Mononuclear cell (primary cell): Measurements from ENCODE around the gene METTL22. TPM values are rescaled to one million over a fixed set of nuclear protein-coding genes. Genes with fewer than 3 reads are reported as not detected.

Experiments used
- H3K27me3 ChIP-seq: 2 replicates; pipeline ENCODE4 v1.6.0; 2011; ENCODE audit warnings: low read length, control low read depth; ENCODE audit not compliant: insufficient read depth
- H3K4me1 ChIP-seq: 2 replicates; pipeline ENCODE4 v1.5.1; 2011; ENCODE audit warnings: mild to moderate bottlenecking, low read length, control low read depth; ENCODE audit not compliant: insufficient read depth
- H3K4me3 ChIP-seq: 2 replicates; pipeline ENCODE4 v1.5.1; 2011; ENCODE audit warnings: mild to moderate bottlenecking, low read length, moderate library complexity
- H3K9me3 ChIP-seq: 2 replicates; pipeline ENCODE4 v1.5.1; 2011; ENCODE audit warnings: low read depth, mild to moderate bottlenecking, control low read depth, low read length
- total RNA-seq: library from RNA; depleted of rRNA; stranded (reverse); fragments of >200 nt; gene quantifications from one replicate; pipeline ENCODE4 v1.2.3, GENCODE V29; 2012

METTL22 gene, protein sequence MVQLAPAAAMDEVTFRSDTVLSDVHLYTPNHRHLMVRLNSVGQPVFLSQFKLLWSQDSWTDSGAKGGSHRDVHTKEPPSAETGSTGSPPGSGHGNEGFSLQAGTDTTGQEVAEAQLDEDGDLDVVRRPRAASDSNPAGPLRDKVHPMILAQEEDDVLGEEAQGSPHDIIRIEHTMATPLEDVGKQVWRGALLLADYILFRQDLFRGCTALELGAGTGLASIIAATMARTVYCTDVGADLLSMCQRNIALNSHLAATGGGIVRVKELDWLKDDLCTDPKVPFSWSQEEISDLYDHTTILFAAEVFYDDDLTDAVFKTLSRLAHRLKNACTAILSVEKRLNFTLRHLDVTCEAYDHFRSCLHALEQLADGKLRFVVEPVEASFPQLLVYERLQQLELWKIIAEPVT
- total RNA-seq = 19.6 TPM

DNA sequence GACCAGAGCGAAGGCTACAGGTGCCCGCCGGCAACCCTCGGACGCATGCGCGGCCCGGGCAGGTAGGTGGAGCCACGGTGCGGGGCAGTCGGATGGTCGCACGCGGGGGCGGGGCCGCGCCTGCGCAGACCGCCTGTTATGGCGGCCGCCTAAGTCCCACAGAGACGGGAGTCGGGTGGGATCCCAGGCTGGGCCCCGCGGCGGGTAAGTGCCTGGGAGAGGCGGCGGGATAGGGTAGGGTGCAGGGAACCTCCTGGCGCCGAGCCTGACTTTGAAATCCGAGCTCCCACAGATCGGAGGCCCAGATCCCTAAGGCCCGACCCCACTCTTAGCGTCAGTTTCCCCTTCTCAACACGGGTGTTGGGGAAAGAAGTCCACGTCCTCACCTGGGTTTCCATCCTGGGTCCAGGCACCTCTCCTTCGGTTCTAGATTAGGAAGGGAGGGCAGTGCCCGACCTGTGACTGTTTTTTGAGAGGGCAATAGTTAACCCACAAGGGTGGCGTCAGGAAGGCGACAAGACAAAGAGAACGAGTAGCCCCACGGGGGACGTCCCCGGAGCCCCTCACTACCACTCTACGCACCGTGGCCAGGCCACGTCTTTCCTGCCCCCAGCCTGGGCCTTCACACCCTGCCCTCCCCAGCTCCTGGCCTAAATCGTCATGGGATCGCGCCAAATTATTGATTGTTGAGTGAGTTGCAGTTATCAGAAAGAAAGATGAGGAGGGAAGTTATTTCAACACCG is at the start of gene METTL22:
Gene METTL22, plus strand, starts transcription at position 127 of the 743 bp plus-strand sequence. CDS start 3,968 bp downstream, outside the sequence.
- Histone ChIP-seq H3K27me3 (peaks cover 5% of the 10 kb centered on the region), H3K9me3 (no peaks in the 10 kb centered on the region), H3K4me3 (peak within 1 kb of the TSS; percentile 97), H3K4me1 (peaks cover 18% of the 10 kb centered on the region)

DNA sequence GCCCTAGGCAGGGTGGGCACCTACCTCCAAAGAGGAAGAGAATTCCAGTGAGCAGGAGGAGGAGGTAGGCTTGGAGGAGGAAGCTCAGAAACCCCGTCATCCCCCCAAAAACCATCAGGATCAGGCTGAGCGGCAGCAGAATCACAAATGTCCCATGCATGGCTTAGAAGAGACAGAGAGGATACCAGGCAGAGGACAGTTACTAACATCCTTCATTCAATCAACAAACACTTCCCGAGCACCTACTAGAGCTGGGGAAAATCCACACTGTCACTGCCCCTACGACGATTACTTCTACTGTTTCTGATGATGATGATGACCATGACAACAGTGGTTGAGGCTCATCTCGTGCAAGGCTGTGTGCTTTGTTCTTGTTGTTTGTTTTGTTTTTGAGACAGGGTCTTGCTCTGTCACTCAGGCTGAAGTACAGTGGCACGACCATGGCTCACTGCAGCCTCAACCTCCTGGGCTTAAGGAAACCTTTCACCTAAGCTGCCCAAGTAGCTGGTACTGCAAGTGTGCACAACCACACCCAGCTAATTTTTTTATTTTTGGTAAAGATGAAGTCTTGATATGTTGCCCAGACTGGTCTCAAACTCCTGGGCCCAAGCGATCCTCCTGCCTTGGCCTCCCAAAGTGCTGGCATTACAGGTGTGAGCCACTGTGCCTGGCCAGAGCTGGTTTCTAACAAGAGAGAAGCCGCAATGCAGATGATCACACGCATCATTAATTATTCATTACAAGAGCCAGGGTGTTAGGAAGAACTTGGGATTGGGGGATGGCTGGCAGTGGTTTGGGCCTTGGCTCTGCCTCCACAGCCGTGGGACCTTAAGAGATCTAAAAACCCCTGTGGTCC is 49.2 kb upstream of the METTL22 start:
- H3K27me3 ChIP-seq = no peaks in the 10 kb centered on the region
- no peak overlapping the region for H3K4me3 ChIP-seq

DNA sequence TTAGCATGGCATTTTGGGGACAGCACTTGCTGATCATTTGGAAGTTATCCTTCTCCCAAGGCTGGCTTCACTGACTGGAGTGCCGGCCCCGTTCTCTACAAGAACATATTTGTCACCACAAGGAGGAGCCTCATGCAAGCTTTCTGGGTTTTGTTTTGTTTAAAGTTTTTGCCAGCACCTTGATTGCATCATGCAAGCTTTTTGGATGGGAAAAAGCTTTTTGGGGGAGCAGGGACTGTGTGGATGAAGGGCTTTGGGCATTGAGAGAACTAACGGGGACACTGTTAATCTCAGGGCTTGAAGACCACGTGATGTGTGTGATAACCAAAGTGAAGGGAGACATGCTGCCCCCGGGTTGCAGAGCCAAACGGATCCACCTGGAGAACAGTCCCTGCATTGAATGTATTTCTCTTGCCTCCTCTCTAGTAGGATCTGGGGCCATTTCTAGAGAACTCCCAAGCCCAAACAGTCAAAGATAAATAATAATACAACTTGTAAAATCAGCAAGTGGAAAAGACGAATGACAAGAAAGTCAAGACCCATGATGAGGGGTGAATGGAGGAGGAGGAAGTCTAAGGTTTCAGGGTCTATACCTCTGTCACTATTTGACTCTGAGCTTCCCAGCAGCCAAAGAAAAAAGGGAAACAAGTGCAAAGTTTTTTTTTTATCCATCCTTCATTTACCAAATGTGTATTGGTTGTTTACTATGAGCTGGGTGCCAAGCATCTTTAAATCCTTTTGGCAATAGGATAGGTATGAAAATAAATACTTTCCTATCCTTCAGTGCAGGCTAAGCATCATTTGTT is 48.4 kb upstream of the METTL22 start:
- Histone ChIP-seq H3K4me3 (no peak overlapping the region), H3K4me1 (no peaks in the 10 kb centered on the region), H3K9me3 (no peaks in the 10 kb centered on the region), H3K27me3 (no peaks in the 10 kb centered on the region)

More for the DNA sequence above, 49.2 kb upstream of the METTL22 start:
- Histone ChIP-seq H3K4me1 (no peaks in the 10 kb centered on the region), H3K9me3 (no peaks in the 10 kb centered on the region)

DNA sequence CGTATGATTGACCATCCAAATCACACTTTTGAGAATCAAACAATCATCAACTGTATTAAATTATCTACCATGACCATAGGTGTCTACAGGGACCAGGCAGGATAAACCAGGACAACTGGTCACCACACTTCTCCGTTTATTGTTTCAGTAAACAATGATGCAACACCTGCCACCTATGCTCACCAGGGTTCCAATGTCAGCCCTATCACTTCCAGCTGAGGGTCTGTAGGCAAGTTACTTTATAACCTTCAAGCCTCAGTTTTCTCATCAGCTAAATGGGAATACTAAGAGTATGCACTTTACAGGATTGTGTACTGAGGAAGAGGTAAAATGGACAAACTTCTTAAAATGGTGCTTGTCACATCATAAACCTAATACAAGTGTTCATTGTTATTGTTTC is 46.1 kb upstream of the METTL22 start:
- Histone ChIP-seq H3K4me3 (no peak overlapping the region), H3K9me3 (no peaks in the 10 kb centered on the region), H3K4me1 (no peaks in the 10 kb centered on the region), H3K27me3 (no peaks in the 10 kb centered on the region)

GRCh38 chr16:8576141-8577004 is 45.1 kb upstream of the METTL22 start:
- Histone ChIP-seq H3K4me1 (no peaks in the 10 kb centered on the region), H3K4me3 (no peak overlapping the region), H3K27me3 (no peaks in the 10 kb centered on the region), H3K9me3 (no peaks in the 10 kb centered on the region)

GRCh38 chr16:8577678-8578304 is 43.7 kb upstream of the METTL22 start:
- Histone ChIP-seq H3K9me3 (no peaks in the 10 kb centered on the region), H3K4me3 (no peak overlapping the region), H3K4me1 (peaks cover 9% of the 10 kb centered on the region), H3K27me3 (no peaks in the 10 kb centered on the region)

DNA sequence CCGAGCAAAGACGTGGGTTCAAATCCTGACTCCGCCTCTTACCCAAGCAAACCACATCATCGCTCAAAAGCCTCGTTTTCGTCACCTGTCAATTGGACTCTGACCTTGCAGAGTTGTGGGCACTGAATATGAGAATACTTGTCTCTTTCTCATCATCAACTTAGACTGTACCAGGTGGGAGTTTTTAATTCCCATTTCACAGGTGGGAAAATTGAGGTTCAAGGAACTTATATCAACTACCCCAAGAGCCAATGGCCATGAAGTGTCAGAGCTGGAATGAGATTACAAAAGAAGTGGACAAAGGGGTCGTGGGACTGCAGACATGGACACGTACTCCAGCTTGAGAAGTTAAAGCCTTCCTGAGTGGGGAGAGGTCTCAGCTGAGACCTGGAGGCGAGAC is 41.9 kb upstream of the METTL22 start:
- peaks cover 9% of the 10 kb centered on the region for H3K4me1 ChIP-seq
- no peaks in the 10 kb centered on the region for H3K9me3 ChIP-seq
- H3K4me3 ChIP-seq = no peak overlapping the region
- no peaks in the 10 kb centered on the region for H3K27me3 ChIP-seq

- Histone ChIP-seq H3K9me3 (no peaks in the 10 kb centered on the region), H3K27me3 (no peaks in the 10 kb centered on the region), H3K4me1 (peaks cover 9% of the 10 kb centered on the region), H3K4me3 (no peak overlapping the region)
Measured at GRCh38 chr16:8581831-8582580, 39.5 kb upstream of the METTL22 start.

GRCh38 chr16:8583199-8583598 is 38.3 kb upstream of the METTL22 start:
- peaks cover 11% of the 10 kb centered on the region for H3K27me3 ChIP-seq
- H3K9me3 ChIP-seq = no peaks in the 10 kb centered on the region
- H3K4me3 ChIP-seq = no peak overlapping the region
- peaks cover 9% of the 10 kb centered on the region for H3K4me1 ChIP-seq

DNA sequence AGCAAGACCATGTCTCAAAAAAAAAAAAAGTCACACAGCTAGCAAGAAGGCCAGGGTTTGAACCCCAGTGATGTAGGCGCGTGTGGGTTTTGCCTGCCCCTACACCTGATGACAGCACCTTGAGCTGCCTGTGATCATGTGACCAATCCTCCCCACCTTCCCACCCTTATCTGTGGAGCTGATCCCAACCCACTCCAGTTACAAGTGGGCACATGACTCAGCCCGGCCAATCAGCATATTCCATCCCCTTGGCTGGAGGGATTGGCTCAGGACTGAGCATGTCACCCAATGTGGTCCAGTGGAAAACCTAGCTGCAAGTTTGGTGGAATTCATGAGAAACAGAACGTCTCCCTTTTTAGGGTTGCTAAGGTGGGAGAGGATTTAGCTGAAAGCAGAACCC is 37.8 kb upstream of the METTL22 start:
- Histone ChIP-seq H3K4me1 (peaks cover 9% of the 10 kb centered on the region), H3K4me3 (no peak overlapping the region), H3K9me3 (no peaks in the 10 kb centered on the region), H3K27me3 (peaks cover 17% of the 10 kb centered on the region)

- H3K27me3 ChIP-seq = peaks cover 30% of the 10 kb centered on the region
Measured at GRCh38 chr16:8585041-8585440, 36.5 kb upstream of the METTL22 start.

DNA sequence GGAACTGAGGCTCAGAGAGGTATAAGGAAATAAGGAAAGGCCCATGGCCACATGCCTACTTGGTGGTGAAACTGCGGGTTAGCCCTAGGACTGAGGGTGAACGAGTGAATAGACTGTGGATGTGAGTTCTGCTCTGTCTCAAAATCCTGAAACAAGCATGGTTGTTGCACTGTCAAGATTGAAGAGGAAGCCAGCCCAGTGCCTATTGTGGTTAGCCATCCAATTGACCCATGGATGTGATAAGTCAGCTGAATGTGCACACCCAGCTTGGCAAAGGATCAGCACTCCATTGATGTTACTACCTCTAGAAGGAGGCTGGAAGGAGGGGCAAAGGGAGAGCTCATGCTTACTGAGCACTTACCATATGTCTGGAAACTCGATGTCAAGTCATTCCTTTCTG is 35.6 kb upstream of the METTL22 start:
- Histone ChIP-seq H3K9me3 (no peaks in the 10 kb centered on the region), H3K4me1 (peaks cover 9% of the 10 kb centered on the region), H3K4me3 (no peak overlapping the region), H3K27me3 (peaks cover 38% of the 10 kb centered on the region)

More at GRCh38 chr16:8585041-8585440, 36.5 kb upstream of the METTL22 start:
- no peak overlapping the region for H3K4me3 ChIP-seq
- no peaks in the 10 kb centered on the region for H3K9me3 ChIP-seq
- H3K4me1 ChIP-seq = peaks cover 9% of the 10 kb centered on the region

DNA sequence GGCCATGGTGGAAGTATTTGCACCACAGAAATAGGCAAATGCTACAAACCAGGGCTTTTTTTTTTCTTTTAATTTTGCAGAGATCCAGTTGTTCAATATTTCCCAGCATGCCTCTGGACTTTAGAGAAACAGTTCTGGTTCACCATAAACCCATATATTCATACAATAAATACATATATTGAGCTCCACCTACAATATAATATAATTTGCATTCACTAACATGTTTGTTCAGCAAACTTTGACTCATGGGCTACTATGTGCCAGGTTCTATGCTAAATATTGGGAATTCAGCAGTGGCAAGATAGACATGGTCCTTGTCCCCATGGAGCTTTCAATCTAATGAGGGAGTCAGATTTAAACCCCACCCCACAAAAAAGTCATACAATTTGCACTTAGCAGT is 34.4 kb upstream of the METTL22 start:
- no peak overlapping the region for H3K4me3 ChIP-seq
- H3K27me3 ChIP-seq = peaks cover 44% of the 10 kb centered on the region
- H3K4me1 ChIP-seq = peaks cover 5% of the 10 kb centered on the region
- H3K9me3 ChIP-seq = no peaks in the 10 kb centered on the region
